ENCODE data around the gene LDAF1. TPM values are rescaled to one million over a fixed set of nuclear protein-coding genes. Genes with fewer than 3 reads are reported as not detected.

Gene LDAF1
- total and polyA plus RNA-seq, 10 of the 15 experiments (the other 5 are each of a cell fraction or from before 2014, with no cell fraction given) = 4.6 to 21.4 (median 6.6) TPM

DNA sequence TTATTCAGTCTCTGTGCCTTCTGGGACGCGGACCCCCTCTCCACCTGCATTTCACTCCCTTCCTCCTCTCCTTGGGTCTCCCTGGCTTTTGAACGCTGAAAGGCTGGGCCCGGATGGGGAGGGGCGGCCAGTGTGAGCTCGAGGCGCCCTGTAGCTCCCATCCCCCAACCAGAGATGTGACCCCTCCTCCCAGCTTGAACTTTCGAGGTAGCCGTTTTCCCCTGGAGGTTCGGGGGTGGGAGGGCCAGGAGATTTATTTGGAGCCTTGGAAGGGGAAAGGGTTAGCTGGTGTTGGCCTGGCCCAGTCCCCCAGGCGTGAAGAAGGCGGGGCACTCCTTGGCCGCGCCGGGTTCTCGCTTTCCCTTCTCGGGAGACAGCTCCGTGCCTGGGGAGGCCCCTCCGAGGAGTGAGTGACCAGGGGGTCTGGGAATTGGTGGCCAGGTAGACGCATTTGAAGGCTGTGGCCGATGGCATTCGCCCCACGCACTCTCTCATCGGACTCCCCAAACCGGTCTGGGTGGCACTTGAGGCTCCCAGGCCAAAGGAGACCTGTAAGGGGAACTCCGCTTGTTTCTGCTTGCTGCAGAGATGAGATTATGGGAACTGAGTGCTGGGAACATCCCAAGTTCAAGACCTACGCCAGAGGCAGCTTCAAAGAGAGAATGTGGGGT, 942 bp downstream of the LDAF1 start (continued):
- TF ChIP-seq REST (IDR thresholded peaks at IDR 0.05; ENCODE audit: low read depth, low read length) (no peak), ASH2L (IDR thresholded peaks at IDR 0.05; ENCODE audit: borderline replicate concordance, low read depth) (no peak), NRF1 (conservative IDR thresholded peaks at IDR 0.05; ENCODE audit: low read depth, low read length) (no peak), RFX5 (IDR thresholded peaks at IDR 0.05; ENCODE audit: low read depth, low read length) (no peak), HDAC6 (IDR thresholded peaks at IDR 0.05; ENCODE audit: unreplicated experiment) (no peak), BRCA1 (IDR thresholded peaks at IDR 0.05; ENCODE audit: low read depth, low read length) (no peak), TAF1 (IDR thresholded peaks at IDR 0.05; ENCODE audit: borderline replicate concordance, low read depth, low read length) (no peak), HDAC2 (IDR thresholded peaks at IDR 0.05) (no peak), BHLHE40 (IDR thresholded peaks at IDR 0.05; ENCODE audit: borderline replicate concordance in 1 of 2, low read depth in 2 of 2, low read length in 1 of 2) (peak in 1 of 2 experiments; percentile 22; a peak in 1 of 4 replicates), DPF2 (IDR thresholded peaks at IDR 0.05) (0 out of 2 replicates have a peak, but pooled peaks have one; percentile 44), EP300 (IDR thresholded peaks at IDR 0.05; ENCODE audit: borderline replicate concordance in 1 of 2, control insufficient read depth in 1 of 2, low read depth in 2 of 2, low read length in 2 of 2) (no peak), CHD1 (IDR thresholded peaks at IDR 0.05; ENCODE audit: low read depth, low read length) (no peak), IKZF2 (IDR thresholded peaks at IDR 0.05) (peak; percentile 51; a peak in 2 of 4 replicates), NBN (IDR thresholded peaks at IDR 0.05) (no peak), CBX5 (IDR thresholded peaks at IDR 0.05; ENCODE audit: low read depth) (no peak), BACH1 (IDR thresholded peaks at IDR 0.05; ENCODE audit: borderline replicate concordance) (no peak), TCF7 (IDR thresholded peaks at IDR 0.05; ENCODE audit: borderline replicate concordance) (no peak), ZNF687 (IDR thresholded peaks at IDR 0.05) (no peak), YBX1 (IDR thresholded peaks at IDR 0.05) (no peak), SIX5 (IDR thresholded peaks at IDR 0.05; ENCODE audit: low read depth, low read length, severe bottlenecking) (no peak), STAT3 (IDR thresholded peaks at IDR 0.05; ENCODE audit: low read depth, low read length) (no peak), BCL11A (IDR thresholded peaks at IDR 0.05; ENCODE audit: low read depth, low read length) (no peak)
- TF ChIP-seq, protein P1, sequence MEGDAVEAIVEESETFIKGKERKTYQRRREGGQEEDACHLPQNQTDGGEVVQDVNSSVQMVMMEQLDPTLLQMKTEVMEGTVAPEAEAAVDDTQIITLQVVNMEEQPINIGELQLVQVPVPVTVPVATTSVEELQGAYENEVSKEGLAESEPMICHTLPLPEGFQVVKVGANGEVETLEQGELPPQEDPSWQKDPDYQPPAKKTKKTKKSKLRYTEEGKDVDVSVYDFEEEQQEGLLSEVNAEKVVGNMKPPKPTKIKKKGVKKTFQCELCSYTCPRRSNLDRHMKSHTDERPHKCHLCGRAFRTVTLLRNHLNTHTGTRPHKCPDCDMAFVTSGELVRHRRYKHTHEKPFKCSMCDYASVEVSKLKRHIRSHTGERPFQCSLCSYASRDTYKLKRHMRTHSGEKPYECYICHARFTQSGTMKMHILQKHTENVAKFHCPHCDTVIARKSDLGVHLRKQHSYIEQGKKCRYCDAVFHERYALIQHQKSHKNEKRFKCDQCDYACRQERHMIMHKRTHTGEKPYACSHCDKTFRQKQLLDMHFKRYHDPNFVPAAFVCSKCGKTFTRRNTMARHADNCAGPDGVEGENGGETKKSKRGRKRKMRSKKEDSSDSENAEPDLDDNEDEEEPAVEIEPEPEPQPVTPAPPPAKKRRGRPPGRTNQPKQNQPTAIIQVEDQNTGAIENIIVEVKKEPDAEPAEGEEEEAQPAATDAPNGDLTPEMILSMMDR (IDR thresholded peaks at IDR 0.05 in 2 of 3, conservative IDR thresholded peaks at IDR 0.05 in 1 of 3; ENCODE audit: control insufficient read depth in 2 of 3, extremely low read depth in 1 of 3, insufficient read depth in 1 of 3, low read depth in 3 of 3, low read length in 3 of 3) = no peak
